ENCODE results near the gene ERLIN1.

ERLIN1 gene

GRCh38 chr10:100185364-100186252 is at the start of gene ERLIN1:
ERLIN1 (minus strand) TSS chr10:100186029; CDS start chr10:100185626, 403 bp downstream.
- peak; percentile 88 for DNase-seq

DNA sequence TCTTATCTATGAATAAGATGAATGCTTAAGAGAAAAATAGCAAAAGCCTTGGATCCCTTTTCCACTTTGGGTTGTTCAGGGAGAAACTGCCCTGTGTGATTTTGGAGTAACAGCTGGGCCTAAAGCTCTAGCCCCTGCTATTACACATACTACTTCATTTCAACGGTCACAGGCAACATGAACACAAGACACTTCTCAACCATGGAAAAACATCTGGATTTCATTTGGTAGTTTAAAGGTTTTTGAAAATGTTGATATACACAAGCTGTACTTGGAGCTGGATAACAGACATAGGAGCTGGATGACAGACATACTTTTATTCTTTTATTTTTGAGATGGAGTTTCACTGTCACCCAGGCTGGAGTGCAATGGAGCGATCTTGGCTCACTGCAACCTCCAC is 46.3 kb upstream of the ERLIN1 start:
- DNase-seq = no peak

DNA sequence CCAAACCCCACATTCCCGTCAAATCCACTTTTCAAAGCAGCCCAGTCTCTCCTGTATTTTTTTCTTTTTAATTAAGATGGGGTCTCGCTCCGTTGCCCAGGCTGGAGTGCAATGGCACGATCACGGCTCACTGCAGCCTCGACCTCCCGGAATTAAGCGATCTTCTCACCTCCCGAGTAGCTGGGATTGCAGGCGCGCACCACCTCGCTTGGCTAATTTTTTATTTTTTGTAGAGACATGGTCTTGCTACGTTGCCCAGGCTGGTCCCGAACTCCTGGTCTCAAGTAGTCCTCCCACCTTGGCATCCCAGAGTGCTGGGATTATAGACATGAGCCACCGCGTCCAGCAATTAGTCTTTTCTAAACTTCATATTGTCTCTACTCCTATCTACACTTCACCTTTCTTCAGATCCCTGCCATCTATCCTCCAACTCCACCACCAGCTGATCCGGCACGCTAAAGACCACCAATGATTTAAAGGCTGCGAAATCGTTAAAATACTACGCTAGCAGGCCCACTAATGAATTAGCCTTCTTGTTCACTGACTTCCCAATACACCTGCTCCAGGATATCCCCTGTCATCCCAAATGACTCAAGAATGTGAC is 44.1 kb upstream of the ERLIN1 start:
- DNase-seq = no peak

- DNase-seq = no peak
Measured at GRCh38 chr10:100223879-100224278, 38.0 kb upstream of the ERLIN1 start.

DNA sequence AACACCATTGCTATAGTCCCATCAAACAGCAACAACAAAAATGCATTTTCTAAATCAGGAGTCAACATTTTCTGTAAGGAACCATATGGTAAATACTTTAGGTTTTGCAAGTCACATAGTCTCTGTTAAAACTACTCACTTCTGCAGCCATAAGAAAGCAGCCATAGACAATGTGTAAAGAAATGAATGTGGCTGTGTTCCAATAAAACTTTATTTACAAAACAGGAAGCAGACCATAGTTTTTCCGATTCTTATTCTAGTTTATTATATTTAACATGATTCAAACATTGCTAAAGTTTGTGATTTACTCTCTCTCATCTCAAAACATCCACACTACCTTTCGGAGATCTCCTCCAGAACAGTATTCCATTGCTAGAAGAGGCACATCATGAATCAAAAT is 36.7 kb upstream of the ERLIN1 start:
- no peak for DNase-seq

- DNase-seq = no peak
Measured at GRCh38 chr10:100216006-100216405, 30.2 kb upstream of the ERLIN1 start.

DNA sequence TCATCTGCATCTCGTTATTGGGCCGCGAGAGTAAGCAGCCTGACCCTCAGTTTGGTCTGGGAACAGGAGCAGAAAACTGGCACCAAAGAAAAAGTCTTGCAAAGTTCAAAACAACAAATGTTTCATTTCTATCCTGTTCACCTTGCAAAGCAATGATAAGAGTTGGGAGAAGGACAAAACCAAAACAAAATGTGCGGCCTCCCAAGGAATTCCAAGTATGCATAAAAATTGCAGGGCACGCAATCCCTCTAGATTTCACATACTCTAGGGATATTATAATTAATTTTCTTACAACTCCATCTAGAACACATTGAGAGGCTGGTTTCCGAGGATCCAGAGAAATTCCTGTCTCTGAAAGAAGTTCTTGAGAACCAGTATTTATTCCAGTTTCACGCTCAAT is 23.5 kb upstream of the ERLIN1 start:
- DNase-seq = no peak

- no peak for DNase-seq
Measured at GRCh38 chr10:100208276-100208675, 22.4 kb upstream of the ERLIN1 start.

- DNase-seq = no peak
Measured at GRCh38 chr10:100204370-100204769, 18.5 kb upstream of the ERLIN1 start.

DNA sequence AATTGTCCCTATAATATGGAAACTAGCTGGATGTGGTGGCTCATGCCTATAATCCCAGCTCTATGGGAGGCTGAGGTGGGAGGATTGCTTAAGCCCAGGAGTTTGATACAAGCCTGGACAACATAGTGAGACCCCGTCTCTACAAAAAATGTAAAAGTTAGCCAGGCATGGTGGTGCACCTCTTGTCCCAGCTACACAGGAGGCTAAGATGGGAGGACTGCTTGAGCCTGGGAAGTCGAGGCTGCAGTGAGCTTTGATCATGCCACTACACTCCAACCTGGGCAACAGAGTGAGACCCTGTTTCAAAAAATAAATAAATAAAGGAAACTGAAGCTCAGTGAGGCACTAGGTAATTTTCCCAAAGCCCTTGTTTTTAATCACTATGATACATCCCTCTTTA is 15.7 kb upstream of the ERLIN1 start:
- no peak for DNase-seq

DNA sequence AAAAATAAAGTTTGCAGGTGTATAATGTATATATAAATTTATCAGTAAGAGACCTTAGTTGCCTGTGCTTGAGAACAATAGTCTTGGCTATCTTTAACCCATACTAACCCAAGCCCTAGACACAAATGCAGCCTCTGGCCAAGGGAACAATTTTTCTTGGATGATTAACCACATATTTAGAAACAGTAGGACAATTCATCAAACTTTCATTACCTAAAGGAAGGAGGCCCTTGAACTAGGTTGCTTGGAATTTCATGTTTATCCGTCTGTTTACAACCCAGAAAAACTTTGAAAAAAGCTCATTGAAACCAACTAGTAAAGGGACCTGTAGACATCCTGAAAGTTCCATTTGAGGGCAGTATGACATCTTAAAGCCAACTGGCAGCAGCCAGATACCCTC is 8.9 kb upstream of the ERLIN1 start:
- no peak for DNase-seq

GRCh38 chr10:100192350-100192749 is 6.5 kb upstream of the ERLIN1 start:
- DNase-seq = no peak

DNA sequence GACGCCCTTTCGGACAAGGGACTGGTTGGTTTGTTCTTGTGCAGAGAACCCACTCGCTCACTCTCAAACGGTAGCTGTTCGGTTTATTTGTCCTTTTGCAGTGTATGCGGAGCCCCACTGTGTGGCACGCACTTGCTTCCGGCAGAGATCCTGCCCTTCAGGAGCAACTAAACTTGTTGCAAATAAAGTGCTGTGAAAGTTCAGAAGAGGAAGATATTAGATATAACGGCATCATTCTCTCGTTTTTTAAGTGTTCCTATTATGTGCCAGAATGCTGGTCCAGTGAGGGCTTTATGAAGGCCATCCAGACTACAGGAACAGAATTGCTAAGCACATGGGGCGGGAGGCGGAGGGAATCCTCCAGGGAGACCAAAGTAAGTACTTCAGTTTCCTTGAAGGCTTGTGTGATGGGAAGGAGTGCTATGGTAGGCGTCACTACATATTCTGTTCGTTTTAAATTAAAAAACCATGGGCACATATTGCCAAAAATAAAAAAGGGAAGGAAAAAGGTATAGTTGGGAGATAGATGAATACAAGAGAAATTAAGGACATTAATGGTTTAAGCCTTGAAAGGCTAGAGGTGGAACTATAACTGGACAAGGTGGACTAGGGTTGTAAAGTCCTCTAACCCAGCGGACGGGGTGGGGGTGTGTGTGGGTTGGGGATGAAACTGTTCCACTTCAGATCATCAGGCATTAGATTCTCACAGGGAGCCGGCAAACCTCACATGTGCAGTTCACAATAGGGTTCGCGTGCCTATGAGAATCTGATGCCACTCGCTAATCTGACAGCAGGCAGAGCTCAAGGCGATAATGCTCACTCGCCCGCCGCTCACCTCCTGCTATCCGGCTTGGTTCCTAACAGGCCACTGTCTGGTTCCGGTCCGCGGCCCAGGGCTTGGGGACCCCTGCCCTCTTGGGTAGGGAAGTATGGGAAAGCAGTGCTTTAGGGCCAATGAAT is 704 bp upstream of the ERLIN1 start:
- no peak for DNase-seq

GRCh38 chr10:100184840-100185239 is 989 bp downstream of the ERLIN1 start:
- no peak for DNase-seq

GRCh38 chr10:100184426-100184825 is 1.4 kb downstream of the ERLIN1 start:
- no peak for DNase-seq

- DNase-seq = no peak
Measured at GRCh38 chr10:100183481-100183880, 2.3 kb downstream of the ERLIN1 start.

DNA sequence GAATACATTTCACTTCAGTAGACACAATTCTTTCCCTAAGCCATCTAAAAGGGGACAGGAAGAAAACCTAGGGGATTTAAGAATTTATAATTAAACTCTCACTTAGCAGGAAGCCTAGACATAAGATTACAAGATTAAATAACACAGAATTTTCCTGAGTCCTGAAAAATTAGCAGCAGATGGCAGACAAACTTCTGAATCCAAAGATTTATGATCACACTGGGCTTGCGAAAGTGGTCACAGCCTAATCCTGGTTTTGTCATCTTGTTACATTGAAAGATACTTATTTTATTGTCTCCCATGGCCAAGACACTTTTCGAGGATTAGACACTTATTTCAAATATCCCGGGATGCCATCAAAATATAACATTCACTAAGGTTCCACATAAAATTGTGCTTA is 2.9 kb downstream of the ERLIN1 start:
- DNase-seq = no peak

- no peak for DNase-seq
Measured at GRCh38 chr10:100182281-100182680, 3.5 kb downstream of the ERLIN1 start.

GRCh38 chr10:100175875-100176274 is 10.0 kb downstream of the ERLIN1 start:
- no peak for DNase-seq

DNA sequence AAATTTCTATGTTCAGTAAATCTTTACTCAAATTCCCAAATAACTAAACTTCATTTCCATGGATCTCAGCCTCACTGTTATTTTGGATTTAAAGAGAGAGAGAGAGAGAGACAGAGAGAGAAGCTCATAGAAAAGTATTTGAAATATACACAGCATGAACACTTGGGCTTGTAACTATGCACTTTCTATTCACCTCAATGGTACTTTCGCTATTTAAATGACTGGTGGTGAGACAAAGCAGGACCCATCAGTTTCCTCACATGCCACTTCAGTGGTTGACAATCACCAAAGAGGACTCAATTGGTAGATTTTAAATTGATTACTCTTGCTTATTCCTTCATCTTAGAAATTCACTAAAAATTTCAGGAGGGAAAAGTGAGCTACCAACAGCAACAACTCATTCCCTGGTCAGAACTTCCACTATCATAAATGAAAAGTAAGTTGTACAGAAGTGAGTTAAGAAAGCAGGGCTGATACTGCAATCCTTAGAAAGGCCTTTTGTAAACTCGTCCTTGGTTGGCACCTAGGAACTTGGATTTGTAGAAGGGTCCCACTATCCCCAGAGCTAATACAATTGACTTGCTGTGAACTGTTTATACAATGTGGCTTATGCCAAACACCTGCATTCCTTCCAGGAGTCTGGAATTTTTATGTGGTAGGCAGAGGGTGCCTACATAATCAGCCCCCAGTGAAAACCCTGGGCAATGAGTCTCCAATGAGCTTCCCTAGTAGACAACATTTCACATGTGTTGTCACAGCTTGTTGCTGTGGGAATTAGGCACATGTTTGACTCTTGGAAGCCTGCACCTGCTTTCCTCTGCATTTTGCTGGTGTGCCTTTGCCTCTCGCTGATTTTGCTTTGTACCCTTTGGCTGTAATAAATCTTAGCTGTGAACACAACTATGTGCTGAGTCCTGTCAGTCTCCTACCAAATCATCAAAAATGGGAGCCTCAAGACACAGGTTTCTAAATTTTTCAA is 10.8 kb downstream of the ERLIN1 start:
- no peak for DNase-seq

DNA sequence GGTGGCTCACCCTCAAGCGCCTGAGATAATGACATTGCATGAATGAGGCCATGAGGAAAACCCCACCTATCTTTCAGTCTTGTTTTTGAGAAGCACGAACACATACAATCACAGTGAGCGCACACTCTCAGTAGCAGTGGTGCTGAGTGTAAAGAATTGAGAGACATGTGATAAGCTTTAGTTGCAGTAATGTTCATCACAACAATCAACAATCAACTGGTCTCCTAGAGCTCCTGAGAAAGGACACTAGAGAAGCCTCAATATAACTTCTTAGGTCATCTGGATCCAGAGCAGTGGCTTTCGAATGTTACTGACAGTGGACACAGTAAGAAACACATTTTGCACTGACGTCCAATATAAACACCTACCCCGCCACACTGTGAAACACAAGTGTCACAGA is 12.8 kb downstream of the ERLIN1 start:
- DNase-seq = no peak

DNA sequence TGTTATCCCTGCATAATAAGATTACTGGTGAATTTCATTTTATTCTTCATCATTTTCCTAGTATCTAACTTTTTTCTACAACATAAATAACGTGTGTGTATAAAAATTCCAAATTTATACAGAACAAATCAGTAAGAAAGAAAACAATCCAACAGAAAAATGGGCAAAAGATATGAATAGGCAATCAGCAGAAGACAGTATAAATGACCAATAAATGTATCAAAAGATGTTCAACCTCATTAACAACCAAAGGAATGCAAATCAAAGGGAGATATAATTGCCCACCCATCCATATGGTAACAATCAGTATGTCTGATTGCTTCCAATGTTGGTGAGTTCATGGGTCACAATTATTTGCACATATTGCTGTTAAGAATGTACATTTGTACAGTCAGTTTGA is 13.5 kb downstream of the ERLIN1 start:
- DNase-seq = no peak
